Measurements from ENCODE around the gene UBE2E1. TPM values are rescaled to one million over a fixed set of nuclear protein-coding genes. Genes with fewer than 3 reads are reported as not detected.

Gene UBE2E1
- total and polyA plus RNA-seq, 11 donors, result 43.7 to 97.1 (median 65.0) TPM

GRCh38 chr3:23805210-23805632, 534 bp upstream of the UBE2E1 start:
- peak overlapping the region in 9 of 12 donors; percentile 80 to 95 (median 89) for H3K27ac ChIP-seq
- peak overlapping the region; percentile 8 to 100 (median 91) for H3K4me3 ChIP-seq
- intact Hi-C loops (cut with DNase I), result loop anchor here in 5 of 10 donors (5.0 to 10.0 kb wide), 8 partner anchors 50 to 1240 kb away; partner anchors contain the start of gene UBE2E2 (in 1 of the 5)
- H3K36me3 ChIP-seq, result peaks cover 0 to 5% (median 0%) of the 10 kb centered on the region in 9 donors
- ATAC-seq, result no peak
- WGBS, 4 donors, result 45 to 53% (median 50%) methylated on average over 7 of the region's 7 CpGs
- no peak for DNase-seq
- H3K27me3 ChIP-seq, result no peaks in the 10 kb centered on the region
- TF ChIP-seq CTCF (IDR thresholded peaks at IDR 0.05) (no peak), POLR2A (IDR thresholded peaks at IDR 0.05) (no peak)
- H3K9me3 ChIP-seq, result no peaks in the 10 kb centered on the region
- peaks cover 0 to 36% (median 27%) of the 10 kb centered on the region in 12 donors for H3K4me1 ChIP-seq

- H3K27ac ChIP-seq, result peak overlapping the region; percentile 38 to 95 (median 88)
- H3K4me1 ChIP-seq, result peaks cover 0 to 45% (median 35%) of the 10 kb centered on the region in 12 donors
- peaks cover 0 to 9% (median 0%) of the 10 kb centered on the region in 9 donors for H3K36me3 ChIP-seq
- WGBS, 4 donors, result 0 to 1% (median 1%) methylated on average over 21 to 71 of the region's 71 CpGs
- TF ChIP-seq POLR2A (IDR thresholded peaks at IDR 0.05), result no peak
- TF ChIP-seq CTCF (IDR thresholded peaks at IDR 0.05), result no peak
- peak in 3 of 4 donors; percentile 27 to 45 (median 34) for ATAC-seq
- intact Hi-C loops (cut with DNase I), result loop anchor here in 5 of 10 donors (5.0 to 10.0 kb wide), 8 partner anchors 52 to 1242 kb away; partner anchors contain the start of gene UBE2E2 (in 1 of the 5)
- DNase-seq, result peak; percentile 38 to 69 (median 49)
- H3K27me3 ChIP-seq, result no peaks in the 10 kb centered on the region
- peak overlapping the region; percentile 80 to 100 (median 93) for H3K4me3 ChIP-seq
- H3K9me3 ChIP-seq, result no peaks in the 10 kb centered on the region
These were observed 1.0 kb downstream of the UBE2E1 start for GRCh38 chr3:23806534-23807423.

GRCh38 chr3:23807424-23808015, 1.8 kb downstream of the UBE2E1 start:
- intact Hi-C loops (cut with DNase I), result loop anchor here in 5 of 10 donors (5.0 to 10.0 kb wide), 8 partner anchors 53 to 1243 kb away; partner anchors contain the start of gene UBE2E2 (in 1 of the 5)
- WGBS, 4 donors, result 21 to 34% (median 28%) methylated on average over 5 of the region's 5 CpGs
- Histone ChIP-seq H3K36me3 (peaks cover 0 to 16% (median 0%) of the 10 kb centered on the region in 9 donors), H3K4me1 (peaks cover 0 to 52% (median 38%) of the 10 kb centered on the region in 12 donors), H3K9me3 (no peaks in the 10 kb centered on the region), H3K4me3 (peak overlapping the region; percentile 80 to 100 (median 93)), H3K27me3 (no peaks in the 10 kb centered on the region), H3K27ac (peak overlapping the region in 11 of 12 donors; percentile 79 to 95 (median 89))
- ATAC-seq, result peak in 2 of 4 donors; percentile 25 to 52
- TF ChIP-seq CTCF (IDR thresholded peaks at IDR 0.05), result no peak
- TF ChIP-seq POLR2A (IDR thresholded peaks at IDR 0.05), result no peak
- no peak for DNase-seq
